Transverse colon (tissue), 4 donors: ENCODE results near the gene WNT7A. TPM values are rescaled to one million over a fixed set of nuclear protein-coding genes. Genes with fewer than 3 reads are reported as not detected.

Source experiments
- DNase-seq: peaks from one replicate; pipeline ENCODE4 v3.0.0-alpha.2; 2019
- H3K27ac ChIP-seq, 4 donors: fragments of 200-600 bp; sonication (generic); 2 replicates each; pipeline ENCODE4 v1.5.1; 2016 to 2018; ENCODE audit warnings: inconsistent platforms in 4 of 4
- H3K27me3 ChIP-seq: fragments of 200-600 bp; sonication (generic); 2 replicates; pipeline ENCODE4 v1.5.1; 2017; ENCODE audit warnings: inconsistent platforms
- H3K36me3 ChIP-seq, 4 donors: fragments of 200-600 bp; sonication (generic); 2 replicates each; pipeline ENCODE4 v1.5.1; 2017 to 2019; ENCODE audit warnings: inconsistent platforms in 4 of 4
- H3K4me1 ChIP-seq, 4 donors: fragments of 200-600 bp; sonication (generic); 2 replicates each; pipeline ENCODE4 v1.5.1; 2017 to 2020; ENCODE audit warnings: inconsistent platforms in 4 of 4
- H3K4me3 ChIP-seq, 4 donors: fragments of 200-600 bp; sonication (generic); 1 replicate in 1 of 4; 2 replicates in 3 of 4; pipeline versions ENCODE4 v1.5.1 to v1.6.1; 2017 to 2019; ENCODE audit warnings: inconsistent platforms in 4 of 4
- H3K9me3 ChIP-seq, 2 donors: fragments of 200-600 bp; sonication (generic); 2 replicates each; pipeline ENCODE4 v1.5.1; 2017 to 2019; ENCODE audit warnings: inconsistent platforms in 2 of 2
- CTCF ChIP-seq, 5 experiments: fragments of 200-600 bp in 3 of 5; fragments of 450-650 bp in 2 of 5; sonication (generic) in 3 of 5; IDR thresholded peaks; 1 replicate in 2 of 5; 2 replicates in 3 of 5; pipeline ENCODE4 v1.5.1; 2016 to 2017; ENCODE audit warnings: antibody characterized with exemption in 5 of 5, inconsistent platforms in 3 of 5, mild to moderate bottlenecking in 2 of 5, moderate library complexity in 1 of 5
- EP300 ChIP-seq: sonication (generic); formaldehyde crosslinking; IDR thresholded peaks from one replicate; pipeline ENCODE4 v1.6.1; 2017; ENCODE audit warnings: antibody characterized with exemption, low read depth
- POLR2A ChIP-seq: fragments of 450-650 bp; IDR thresholded peaks from one replicate; pipeline ENCODE4 v1.6.1; 2016; ENCODE audit warnings: antibody characterized with exemption, mild to moderate bottlenecking, moderate library complexity
- POLR2AphosphoS5 ChIP-seq, 3 donors: sonication (generic); formaldehyde crosslinking; IDR thresholded peaks; one replicate each; pipeline ENCODE4 v1.6.1; 2016; ENCODE audit warnings: antibody characterized with exemption in 3 of 3
- WGBS, 2 donors: methylation state at CpG; one replicate each; pipeline ENCODE4 v1.1.5; 2018; ENCODE audit warnings: low coverage in 1 of 2; 5-methylcytosine and 5-hydroxymethylcytosine counted together
- in situ Hi-C, 4 donors: fragments of 200-750 bp; cut with MboI; loops; one replicate each; pipeline versions ENCODE4 v1.15.0 to v1.15.1; 2017; ENCODE audit warnings: low sequenced_read_pairs in 3 of 4, low pct_ligation_motif_present in 1 of 4, low pct_unique_long_range_greater_than_20kb in 1 of 4
- intact Hi-C: fragments of 100-400 bp; cut with DNase I; formaldehyde crosslinking; loops from one replicate; pipeline ENCODE4 v1.15.1; 2023; ENCODE audit warnings: low total_unique reads
- total RNA-seq, 4 donors: library from RNA; depleted of rRNA; stranded (reverse); fragments of >200 nt; gene quantifications; one replicate each; pipeline ENCODE4 v1.1.0, GENCODE V29; 2016

The WNT7A gene
- total RNA-seq, 4 donors from 2014 or later: not detected

DNA sequence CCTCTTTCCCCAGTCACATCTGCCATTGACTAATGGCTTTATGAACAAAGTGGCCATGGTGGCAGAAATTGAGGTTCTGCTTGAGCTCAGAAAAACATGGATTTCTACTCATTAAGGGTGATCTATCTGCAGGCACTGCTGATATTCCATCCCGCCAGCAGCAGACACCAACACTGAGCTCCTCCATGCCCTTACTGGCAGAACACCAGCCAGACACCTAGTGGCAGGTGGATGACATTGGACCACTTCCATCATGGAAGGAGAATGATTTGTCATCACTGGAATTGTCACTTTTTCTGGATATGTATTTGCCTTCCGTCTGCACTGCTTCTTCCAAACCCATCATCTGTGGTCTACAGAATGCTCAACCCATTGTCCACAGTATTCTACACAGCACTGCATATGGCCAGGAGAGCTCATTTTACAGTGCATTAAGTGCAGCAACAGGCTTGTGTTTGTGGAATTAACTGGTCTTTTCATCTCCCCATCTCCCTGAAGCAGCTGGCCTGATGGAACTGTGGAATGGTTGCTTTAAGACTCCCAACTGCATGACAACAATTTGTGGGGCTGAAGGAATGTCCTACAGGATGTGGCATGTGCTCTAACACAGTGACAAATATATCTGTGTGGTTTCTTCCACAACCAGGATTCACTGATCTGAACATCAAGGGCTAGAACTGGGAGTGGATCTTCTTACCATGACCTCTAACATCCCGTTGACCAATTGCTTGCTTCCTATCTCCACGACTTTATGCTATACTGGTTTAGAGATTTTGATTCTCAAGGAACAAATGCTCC, 103.4 kb downstream of the WNT7A start:
- TF ChIP-seq POLR2A: no peak
- no peak for TF ChIP-seq POLR2AphosphoS5 (IDR thresholded peaks at IDR 0.05)
- no peak for TF ChIP-seq CTCF (IDR thresholded peaks at IDR 0.05)
- no peak for TF ChIP-seq EP300
- Histone ChIP-seq H3K4me1 (no peaks in the 10 kb centered on the region), H3K9me3 (no peaks in the 10 kb centered on the region), H3K27me3 (peaks cover 6% of the 10 kb centered on the region), H3K4me3 (no peak overlapping the region), H3K36me3 (no peaks in the 10 kb centered on the region), H3K27ac (no peak overlapping the region)
- DNase-seq: no peak
- in situ Hi-C loops (no loop called here), intact Hi-C loops (no loop called here)
- WGBS, 2 donors: 50 to 81% methylated on average over 2 to 4 of the region's 4 CpGs

- Histone ChIP-seq H3K27me3 (no peaks in the 10 kb centered on the region), H3K4me3 (no peak overlapping the region), H3K36me3 (no peaks in the 10 kb centered on the region), H3K27ac (no peak overlapping the region), H3K9me3 (no peaks in the 10 kb centered on the region), H3K4me1 (no peaks in the 10 kb centered on the region)
- intact Hi-C loops (no loop called here), in situ Hi-C loops (no loop called here)
- WGBS, 2 donors: 90% methylated on average over 13 of the region's 18 CpGs; no CpG with 5 or more reads in 1 of the 2 donors
- TF ChIP-seq POLR2AphosphoS5 (IDR thresholded peaks at IDR 0.05) (no peak), POLR2A (no peak), CTCF (IDR thresholded peaks at IDR 0.05) (no peak), EP300 (no peak)
- DNase-seq: no peak
These were observed 106.8 kb downstream of the WNT7A start for GRCh38 chr3:13772885-13773745.

DNA sequence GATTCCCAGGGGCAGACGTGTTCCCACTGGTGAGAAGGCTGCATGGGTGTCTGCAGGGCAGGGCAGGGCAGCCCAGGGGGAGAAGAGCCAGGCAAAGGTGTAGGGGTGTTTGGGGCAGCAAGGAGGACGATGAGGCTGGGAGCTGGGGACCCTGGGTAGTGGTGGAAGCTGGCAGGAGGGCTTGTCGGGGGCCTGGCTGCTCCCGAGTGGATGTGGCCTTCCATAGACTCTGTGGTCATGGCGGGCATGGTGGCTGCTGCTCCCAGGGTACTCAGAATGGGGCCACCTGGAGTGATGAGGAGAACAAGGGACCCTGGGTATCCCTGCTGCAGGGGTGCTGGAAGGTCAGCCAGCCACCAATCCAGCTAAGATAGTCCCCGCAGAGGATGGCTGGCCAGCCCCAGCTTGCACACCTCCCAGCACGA, 107.5 kb downstream of the WNT7A start:
- WGBS, 2 donors: 46 to 66% methylated on average over 2 to 7 of the region's 7 CpGs
- no peaks in the 10 kb centered on the region for H3K36me3 ChIP-seq
- H3K27me3 ChIP-seq: no peaks in the 10 kb centered on the region
- in situ Hi-C loops: no loop called here
- no peak overlapping the region for H3K4me3 ChIP-seq
- no peak for DNase-seq
- TF ChIP-seq POLR2AphosphoS5 (IDR thresholded peaks at IDR 0.05) (no peak), POLR2A (no peak), CTCF (IDR thresholded peaks at IDR 0.05) (no peak), EP300 (no peak)
- H3K27ac ChIP-seq: no peak overlapping the region
- no peaks in the 10 kb centered on the region for H3K4me1 ChIP-seq
- no peaks in the 10 kb centered on the region for H3K9me3 ChIP-seq
- intact Hi-C loops: no loop called here

DNA sequence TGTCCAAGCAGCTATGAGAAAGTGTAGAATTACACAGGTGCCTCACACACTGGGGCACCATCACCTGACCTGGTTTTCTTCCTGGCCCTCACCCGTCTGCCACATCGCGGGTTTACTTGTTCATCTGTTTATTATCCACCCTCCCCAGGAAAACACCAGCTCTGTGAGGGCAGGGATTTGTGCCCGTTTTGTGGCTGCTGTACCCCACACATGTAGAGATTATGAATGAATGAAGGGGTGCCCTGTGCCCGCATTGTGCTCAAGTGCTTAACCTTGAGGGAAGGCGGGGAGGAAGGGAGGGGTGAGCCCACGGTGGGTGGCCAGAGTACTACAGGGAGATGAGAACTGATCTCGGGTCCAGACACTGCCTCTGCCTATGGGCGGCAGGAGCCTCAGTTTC, 108.4 kb downstream of the WNT7A start:
- DNase-seq: no peak
- intact Hi-C loops (no loop called here), in situ Hi-C loops (no loop called here)
- Histone ChIP-seq H3K4me1 (no peaks in the 10 kb centered on the region), H3K27ac (no peak overlapping the region), H3K36me3 (no peaks in the 10 kb centered on the region), H3K9me3 (no peaks in the 10 kb centered on the region), H3K4me3 (no peak overlapping the region), H3K27me3 (no peaks in the 10 kb centered on the region)
- WGBS, 2 donors: 83% methylated on average over 9 of the region's 9 CpGs; no CpG with 5 or more reads in 1 of the 2 donors
- TF ChIP-seq POLR2A: no peak
- no peak for TF ChIP-seq EP300
- no peak for TF ChIP-seq POLR2AphosphoS5 (IDR thresholded peaks at IDR 0.05)
